ENCODE data around the gene DNAAF5.

The DNAAF5 gene

GRCh38 chr7:730501-731439, 4.3 kb downstream of the DNAAF5 start:
- no peak for TF ChIP-seq CTCF (IDR thresholded peaks at IDR 0.05)
- TF ChIP-seq ZFX (IDR thresholded peaks at IDR 0.05; ENCODE audit: borderline replicate concordance), result no peak
- H3K27ac ChIP-seq, result no peak overlapping the region

GRCh38 chr7:731440-732085, 5.1 kb downstream of the DNAAF5 start:
- no peak overlapping the region for H3K27ac ChIP-seq
- no peak for TF ChIP-seq ZFX (IDR thresholded peaks at IDR 0.05; ENCODE audit: borderline replicate concordance)
- TF ChIP-seq CTCF (IDR thresholded peaks at IDR 0.05), result no peak

GRCh38 chr7:732094-732541, 5.6 kb downstream of the DNAAF5 start:
- no peak overlapping the region for H3K27ac ChIP-seq

GRCh38 chr7:732556-732955, 6.1 kb downstream of the DNAAF5 start:
- TF ChIP-seq CTCF (IDR thresholded peaks at IDR 0.05), result no peak
- no peak for TF ChIP-seq ZFX (IDR thresholded peaks at IDR 0.05; ENCODE audit: borderline replicate concordance)
- no peak overlapping the region for H3K27ac ChIP-seq

More at GRCh38 chr7:732094-732541, 5.6 kb downstream of the DNAAF5 start:
- TF ChIP-seq CTCF (IDR thresholded peaks at IDR 0.05) (no peak), ZFX (IDR thresholded peaks at IDR 0.05; ENCODE audit: borderline replicate concordance) (no peak)

- TF ChIP-seq CTCF (IDR thresholded peaks at IDR 0.05), result no peak
- no peak for TF ChIP-seq ZFX (IDR thresholded peaks at IDR 0.05; ENCODE audit: borderline replicate concordance)
- no peak overlapping the region for H3K27ac ChIP-seq
Observed at GRCh38 chr7:734214-734613, 7.7 kb downstream of the DNAAF5 start.

GRCh38 chr7:734808-735207, 8.3 kb downstream of the DNAAF5 start:
- H3K27ac ChIP-seq, result no peak overlapping the region
- no peak for TF ChIP-seq ZFX (IDR thresholded peaks at IDR 0.05; ENCODE audit: borderline replicate concordance)
- no peak for TF ChIP-seq CTCF (IDR thresholded peaks at IDR 0.05)

GRCh38 chr7:738241-738640, 11.7 kb downstream of the DNAAF5 start:
- H3K27ac ChIP-seq, result no peak overlapping the region

More at GRCh38 chr7:738241-738640, 11.7 kb downstream of the DNAAF5 start:
- TF ChIP-seq CTCF (IDR thresholded peaks at IDR 0.05) (no peak), ZFX (IDR thresholded peaks at IDR 0.05; ENCODE audit: borderline replicate concordance) (no peak)
